B cell (primary cell): ENCODE measurements around the gene H6PD. TPM values are rescaled to one million over a fixed set of nuclear protein-coding genes. Genes with fewer than 3 reads are reported as not detected.

Experiments used
- ATAC-seq: fragments of 200-7000 bp; cut with Tn5 transposase; one replicate; pipeline ENCODE4 v1.10.0; 2021; ENCODE audit warnings: low read depth, mild to moderate bottlenecking, moderate number of reproducible peaks, moderate library complexity
- CTCF ChIA-PET: fragments of 350-600 bp; sonication (Branson Sonifier 250); formaldehyde crosslinking; loops from one replicate; lab custom pipeline; 2021; ENCODE audit warnings: antibody characterized with exemption, inconsistent platforms; lab: Charles Lee
- POLR2A ChIA-PET: fragments of 350-600 bp; sonication (Branson Sonifier 250); formaldehyde crosslinking; loops from one replicate; lab custom pipeline; 2021; ENCODE audit warnings: antibody characterized with exemption; lab: Charles Lee
- DNase-seq: peaks from one replicate; pipeline ENCODE4 v3.0.0; 2013
- H2AFZ ChIP-seq: 2 replicates; pipeline ENCODE4 v1.6.1; 2012; ENCODE audit warnings: mild to moderate bottlenecking, low read depth, low read length; ENCODE audit not compliant: insufficient read depth, poor library complexity, severe bottlenecking
- H3K27ac ChIP-seq, 2 donors: 1 replicate in 1 of 2; 2 replicates in 1 of 2; pipeline ENCODE4 v1.5.1; 2012 to 2013; ENCODE audit warnings: low read length in 2 of 2, mild to moderate bottlenecking in 2 of 2, moderate library complexity in 1 of 2
- H3K27me3 ChIP-seq, 4 experiments: fragments of 200-600 bp in 1 of 4; sonication (generic) in 1 of 4; replicated peaks in 1 of 4; 1 replicate in 2 of 4; 2 replicates in 2 of 4; pipeline versions ENCODE4 v1.6.1 to v1.7.0; 2013 to 2016; ENCODE audit warnings: low read length in 3 of 4, mild to moderate bottlenecking in 2 of 4, mixed read lengths in 1 of 4, moderate library complexity in 1 of 4; ENCODE audit not compliant: insufficient read depth in 4 of 4, control insufficient read depth in 3 of 4; ENCODE audit errors: control extremely low read depth in 1 of 4
- H3K36me3 ChIP-seq, 2 experiments: replicated peaks in 1 of 2; 1 replicate in 1 of 2; 2 replicates in 1 of 2; pipeline versions ENCODE4 v1.6.1 to v1.7.1; 2013; ENCODE audit warnings: low read length in 1 of 2; ENCODE audit not compliant: insufficient read depth in 2 of 2, control insufficient read depth in 1 of 2; ENCODE audit errors: control extremely low read depth in 1 of 2, extremely low read depth in 1 of 2
- H3K4me1 ChIP-seq, 2 donors: fragments of 200-600 bp in 1 of 2; sonication (generic) in 1 of 2; 1 replicate in 1 of 2; 2 replicates in 1 of 2; pipeline versions ENCODE4 v1.5.1 to v1.6.1; 2013 to 2017; ENCODE audit warnings: low read length in 2 of 2; ENCODE audit not compliant: control insufficient read depth in 2 of 2, insufficient read depth in 2 of 2
- H3K4me2 ChIP-seq: replicated peaks from 2 replicates; pipeline ENCODE3; 2012; ENCODE audit warnings: mild to moderate bottlenecking, low read depth, low read length; ENCODE audit not compliant: poor library complexity, severe bottlenecking
- H3K4me3 ChIP-seq, 5 experiments: fragments of 200-600 bp in 1 of 5; sonication (generic) in 1 of 5; 1 replicate in 3 of 5; 2 replicates in 2 of 5; pipeline versions ENCODE4 v1.5.1 to v1.7.0; 2011 to 2016; ENCODE audit warnings: low read length in 4 of 5, mild to moderate bottlenecking in 4 of 5, low read depth in 2 of 5, control low read depth in 1 of 5, moderate library complexity in 1 of 5; ENCODE audit not compliant: insufficient read depth in 1 of 5; ENCODE audit errors: control extremely low read depth in 1 of 5, extremely low read depth in 1 of 5
- H3K79me2 ChIP-seq: fragments of 200-600 bp; sonication (generic); one replicate; pipeline ENCODE4 v1.6.0; 2016; ENCODE audit warnings: low read length; ENCODE audit not compliant: control insufficient read depth, insufficient read depth
- H3K9ac ChIP-seq: fragments of 200-600 bp; sonication (generic); 2 replicates; pipeline ENCODE4 v1.6.1; 2017; ENCODE audit warnings: mild to moderate bottlenecking, low read length, moderate library complexity
- H3K9me3 ChIP-seq, 3 donors: one replicate each; pipeline versions ENCODE4 v1.6.1 to v1.7.1; 2013; ENCODE audit warnings: low read length in 2 of 3; ENCODE audit not compliant: control insufficient read depth in 2 of 3, insufficient read depth in 1 of 3; ENCODE audit errors: control extremely low read depth in 1 of 3
- H4K20me1 ChIP-seq: 2 replicates; pipeline ENCODE4 v1.6.0; 2012; ENCODE audit warnings: mild to moderate bottlenecking, low read length; ENCODE audit not compliant: insufficient read depth, control insufficient read depth, poor library complexity, severe bottlenecking
- H3K27ac Mint-ChIP-seq: one replicate; pipeline ENCODE4 v1.8.0; 2021; ENCODE audit warnings: mixed read lengths
- H3K27me3 Mint-ChIP-seq: one replicate; pipeline ENCODE4 v1.8.0; 2021; ENCODE audit warnings: mixed read lengths
- H3K4me1 Mint-ChIP-seq: one replicate; pipeline ENCODE4 v1.8.0; 2021; ENCODE audit warnings: mixed read lengths
- H3K4me3 Mint-ChIP-seq: one replicate; pipeline ENCODE4 v1.8.0; 2021; ENCODE audit warnings: mixed read lengths
- H3K9me3 Mint-ChIP-seq: one replicate; pipeline ENCODE4 v1.8.0; 2022; ENCODE audit warnings: mixed read lengths; ENCODE audit not compliant: insufficient read depth
- EZH2 ChIP-seq: IDR thresholded peaks from 2 replicates; pipeline ENCODE4 v1.6.1; 2012; ENCODE audit warnings: borderline replicate concordance, low read depth, mild to moderate bottlenecking, moderate library complexity, low read length; ENCODE audit not compliant: insufficient read depth, poor library complexity, severe bottlenecking
- WGBS: methylation state at CpG from one replicate; pipeline ENCODE4 v1.1.5; 2013; ENCODE audit warnings: missing lambda C conversion rate; ENCODE audit not compliant: insufficient coverage; 5-methylcytosine and 5-hydroxymethylcytosine counted together
- intact Hi-C: fragments of 100-400 bp; cut with micrococcal nuclease; formaldehyde crosslinking; loops from one replicate; pipeline ENCODE4 v1.10.0; 2022
- polyA plus RNA-seq: library from polyadenylated mRNA; depleted of rRNA; stranded (reverse); fragments of >200 nt; gene quantifications from 2 replicates; pipeline ENCODE4 v1.2.3, GENCODE V29; 2012
- total RNA-seq, 2 donors: library from RNA; stranded (reverse); fragments of 120-200 nt in 1 of 2; gene quantifications; 1 replicate in 1 of 2; 2 replicates in 1 of 2; pipeline versions ENCODE4 v1.2.3 to v1.2.4, GENCODE V29; 2013 to 2022
- TF ChIP-seq, protein P1 (sequence below): fragments of 200-600 bp; IDR thresholded peaks from one replicate; pipeline ENCODE4 v1.8.0; 2022; ENCODE audit warnings: antibody characterized with exemption, mild to moderate bottlenecking

Gene H6PD
- total and polyA plus RNA-seq, 2 donors (not counting 1 experiment from before 2014, with no cell fraction given) = 11.3 to 30.2 TPM

- H3K27me3 Mint-ChIP-seq = no peaks in the 10 kb centered on the region
- H3K9me3 Mint-ChIP-seq = peaks cover 2% of the 10 kb centered on the region
- Histone ChIP-seq H3K9ac (peak overlapping the region; percentile 44), H3K36me3 (no peaks in the 10 kb centered on the region), H3K79me2 (peaks cover 34% of the 10 kb centered on the region), H2AFZ (peak overlapping the region; percentile 71), H3K4me2 (peak overlapping the region; percentile 88), H3K9me3 (peaks cover 0 to 15% (median 11%) of the 10 kb centered on the region in 3 donors), H4K20me1 (peaks cover 6% of the 10 kb centered on the region), H3K27me3 (no peaks in the 10 kb centered on the region), H3K4me3 (peak overlapping the region in 2 of 5 experiments; percentile 29 to 64), H3K27ac (no peak overlapping the region), H3K4me1 (peaks cover 6 to 23% of the 10 kb centered on the region in 2 donors)
- ATAC-seq (no peak), DNase-seq (no peak)
- CTCF ChIA-PET = interaction anchor here (0.5 to 6.2 kb wide), 10 partner anchors 58 to 199 kb away, joined by 3 to 352 read pairs (median 4); no protein-coding TSS in a partner anchor
- peak overlapping the region; percentile 64 for H3K4me3 Mint-ChIP-seq
- POLR2A ChIA-PET = interaction anchor here (0.6 to 1.2 kb wide), 2 partner anchors 121 to 134 kb away, joined by 3 to 5 read pairs; no protein-coding TSS in a partner anchor
- 68% methylated on average over 10 of the region's 13 CpGs for WGBS
- TF ChIP-seq, protein P1, sequence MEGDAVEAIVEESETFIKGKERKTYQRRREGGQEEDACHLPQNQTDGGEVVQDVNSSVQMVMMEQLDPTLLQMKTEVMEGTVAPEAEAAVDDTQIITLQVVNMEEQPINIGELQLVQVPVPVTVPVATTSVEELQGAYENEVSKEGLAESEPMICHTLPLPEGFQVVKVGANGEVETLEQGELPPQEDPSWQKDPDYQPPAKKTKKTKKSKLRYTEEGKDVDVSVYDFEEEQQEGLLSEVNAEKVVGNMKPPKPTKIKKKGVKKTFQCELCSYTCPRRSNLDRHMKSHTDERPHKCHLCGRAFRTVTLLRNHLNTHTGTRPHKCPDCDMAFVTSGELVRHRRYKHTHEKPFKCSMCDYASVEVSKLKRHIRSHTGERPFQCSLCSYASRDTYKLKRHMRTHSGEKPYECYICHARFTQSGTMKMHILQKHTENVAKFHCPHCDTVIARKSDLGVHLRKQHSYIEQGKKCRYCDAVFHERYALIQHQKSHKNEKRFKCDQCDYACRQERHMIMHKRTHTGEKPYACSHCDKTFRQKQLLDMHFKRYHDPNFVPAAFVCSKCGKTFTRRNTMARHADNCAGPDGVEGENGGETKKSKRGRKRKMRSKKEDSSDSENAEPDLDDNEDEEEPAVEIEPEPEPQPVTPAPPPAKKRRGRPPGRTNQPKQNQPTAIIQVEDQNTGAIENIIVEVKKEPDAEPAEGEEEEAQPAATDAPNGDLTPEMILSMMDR = no peak
- no peak for TF ChIP-seq EZH2
- intact Hi-C loops = loop anchor here (2.0 to 5.0 kb wide), 3 partner anchors 71 to 165 kb away; partner anchors contain the start of gene GPR157
- peak overlapping the region; percentile 72 for H3K27ac Mint-ChIP-seq
- H3K4me1 Mint-ChIP-seq = peaks cover 7% of the 10 kb centered on the region
Observed at GRCh38 chr1:9291914-9292360, 57.4 kb downstream of the H6PD start.
